Epithelial cell of proximal tubule (primary cell): Measurements from ENCODE around the gene DGCR2. TPM values are rescaled to one million over a fixed set of nuclear protein-coding genes. Genes with fewer than 3 reads are reported as not detected.

ENCODE experiments used
- DNase-seq: peaks from one replicate; pipeline ENCODE4 v3.0.0-alpha.2; 2011; ENCODE audit warnings: low read depth
- H3K4me3 ChIP-seq: 2 replicates; pipeline ENCODE4 v1.5.1; 2011; ENCODE audit warnings: low read depth, mild to moderate bottlenecking, low read length
- total RNA-seq: library from RNA; depleted of rRNA; stranded (reverse); fragments of >200 nt; gene quantifications from 2 replicates; pipeline ENCODE4 v1.2.3, GENCODE V29; 2015
- TF ChIP-seq, protein P1 (sequence below): conservative IDR thresholded peaks from 2 replicates; pipeline ENCODE4 v1.5.1; 2012; ENCODE audit warnings: low read depth, mild to moderate bottlenecking, low read length

Gene DGCR2
- total RNA-seq, 1 donor from 2014 or later, result 51.7 TPM

- H3K4me3 ChIP-seq, result no peak overlapping the region
- TF ChIP-seq, protein P1, sequence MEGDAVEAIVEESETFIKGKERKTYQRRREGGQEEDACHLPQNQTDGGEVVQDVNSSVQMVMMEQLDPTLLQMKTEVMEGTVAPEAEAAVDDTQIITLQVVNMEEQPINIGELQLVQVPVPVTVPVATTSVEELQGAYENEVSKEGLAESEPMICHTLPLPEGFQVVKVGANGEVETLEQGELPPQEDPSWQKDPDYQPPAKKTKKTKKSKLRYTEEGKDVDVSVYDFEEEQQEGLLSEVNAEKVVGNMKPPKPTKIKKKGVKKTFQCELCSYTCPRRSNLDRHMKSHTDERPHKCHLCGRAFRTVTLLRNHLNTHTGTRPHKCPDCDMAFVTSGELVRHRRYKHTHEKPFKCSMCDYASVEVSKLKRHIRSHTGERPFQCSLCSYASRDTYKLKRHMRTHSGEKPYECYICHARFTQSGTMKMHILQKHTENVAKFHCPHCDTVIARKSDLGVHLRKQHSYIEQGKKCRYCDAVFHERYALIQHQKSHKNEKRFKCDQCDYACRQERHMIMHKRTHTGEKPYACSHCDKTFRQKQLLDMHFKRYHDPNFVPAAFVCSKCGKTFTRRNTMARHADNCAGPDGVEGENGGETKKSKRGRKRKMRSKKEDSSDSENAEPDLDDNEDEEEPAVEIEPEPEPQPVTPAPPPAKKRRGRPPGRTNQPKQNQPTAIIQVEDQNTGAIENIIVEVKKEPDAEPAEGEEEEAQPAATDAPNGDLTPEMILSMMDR, result peak; percentile 23
- DNase-seq, result no peak
Measured at GRCh38 chr22:19058713-19059451, 63.3 kb downstream of the DGCR2 start.

GRCh38 chr22:19057999-19058491 is 64.2 kb downstream of the DGCR2 start:
- TF ChIP-seq, protein P1, result no peak
- DNase-seq, result no peak
- no peak overlapping the region for H3K4me3 ChIP-seq

GRCh38 chr22:19057539-19057938 is 64.7 kb downstream of the DGCR2 start:
- TF ChIP-seq, protein P1, result no peak

GRCh38 chr22:19056951-19057401 is 65.2 kb downstream of the DGCR2 start:
- TF ChIP-seq, protein P1, result no peak
- no peak overlapping the region for H3K4me3 ChIP-seq
- no peak for DNase-seq

More at GRCh38 chr22:19057539-19057938, 64.7 kb downstream of the DGCR2 start:
- H3K4me3 ChIP-seq, result no peak overlapping the region
- DNase-seq, result no peak

GRCh38 chr22:19055801-19056200 is 66.4 kb downstream of the DGCR2 start:
- no peak for DNase-seq
- TF ChIP-seq, protein P1, result no peak
- H3K4me3 ChIP-seq, result no peak overlapping the region

DNA sequence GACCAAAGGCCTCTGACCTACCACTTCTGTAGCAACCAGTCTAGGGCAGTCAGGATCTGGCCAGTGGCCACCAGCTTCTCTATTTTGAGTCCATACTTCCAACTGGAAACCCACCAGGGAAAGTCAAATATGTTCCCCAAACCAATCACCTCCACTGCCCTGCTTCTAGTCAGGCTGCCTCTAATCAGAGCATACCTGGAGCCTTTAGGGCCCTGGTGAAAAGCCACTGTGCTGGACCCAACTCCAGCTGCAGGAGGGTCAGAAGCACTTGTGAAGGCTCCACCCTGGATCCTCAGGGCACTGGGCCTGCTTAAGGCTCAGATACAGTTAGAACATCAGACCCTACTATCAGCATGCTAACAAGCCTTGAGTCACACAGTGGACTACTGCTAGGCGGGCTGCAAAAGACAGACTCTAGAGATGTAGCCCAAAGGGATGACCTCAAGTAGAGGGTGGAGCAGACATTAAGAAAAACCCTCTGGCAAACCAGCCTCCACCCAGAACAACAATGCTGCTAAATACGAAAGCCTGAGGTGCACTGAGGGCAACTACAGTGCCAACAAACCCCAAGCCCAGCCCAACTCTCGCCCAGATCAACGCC is 69.2 kb downstream of the DGCR2 start:
- TF ChIP-seq, protein P1, result no peak
- no peak overlapping the region for H3K4me3 ChIP-seq
- DNase-seq, result no peak
